Heart left ventricle (tissue), 16 donors: ENCODE results near the gene CREBRF. TPM values are rescaled to one million over a fixed set of nuclear protein-coding genes. Genes with fewer than 3 reads are reported as not detected.
"Not testable (repeated sequence)": the region's sequence is repeated elsewhere in the genome, so short reads cannot be mapped to it uniquely, and the experiment has no call there.

ENCODE experiments used
- ATAC-seq, 4 donors: fragments of 200-7000 bp; cut with Tn5 transposase; one replicate each; pipeline ENCODE4 v1.9.1; 2020 to 2022; ENCODE audit warnings: moderate library complexity in 4 of 4, mild to moderate bottlenecking in 3 of 4, moderate number of reproducible peaks in 1 of 4
- DNase-seq, 5 donors: peaks; one replicate each; pipeline ENCODE4 v3.0.0-alpha.2; 2020
- H3K27ac ChIP-seq, 12 donors: fragments of 200-600 bp; sonication (generic) in 4 of 12; one replicate each; pipeline versions ENCODE4 v1.5.0 to v1.8.0; 2016 to 2022; ENCODE audit warnings: mild to moderate bottlenecking in 2 of 12
- H3K27me3 ChIP-seq, 9 donors: fragments of 200-600 bp; sonication (generic) in 2 of 9; one replicate each; pipeline versions ENCODE4 v1.5.1 to v1.8.0; 2016 to 2022; ENCODE audit warnings: mild to moderate bottlenecking in 3 of 9
- H3K36me3 ChIP-seq, 9 donors: fragments of 200-600 bp; sonication (generic) in 2 of 9; one replicate each; pipeline versions ENCODE4 v1.5.0 to v1.8.0; 2018 to 2022; ENCODE audit warnings: mild to moderate bottlenecking in 2 of 9
- H3K4me1 ChIP-seq, 12 donors: fragments of 200-600 bp; sonication (generic) in 4 of 12; one replicate each; pipeline versions ENCODE4 v1.5.0 to v1.8.0; 2016 to 2022; ENCODE audit warnings: mild to moderate bottlenecking in 3 of 12
- H3K4me3 ChIP-seq, 12 donors: fragments of 200-600 bp; sonication (generic) in 4 of 12; one replicate each; pipeline versions ENCODE4 v1.5.0 to v1.8.0; 2017 to 2022; ENCODE audit warnings: mild to moderate bottlenecking in 9 of 12, moderate library complexity in 4 of 12
- H3K9me3 ChIP-seq, 12 donors: fragments of 200-600 bp; sonication (generic) in 4 of 12; one replicate each; pipeline versions ENCODE4 v1.5.0 to v1.8.0; 2016 to 2022; ENCODE audit warnings: mild to moderate bottlenecking in 1 of 12
- POLR2A ChIP-seq, 2 donors: fragments of 450-650 bp; IDR thresholded peaks; one replicate each; pipeline ENCODE4 v1.6.1; 2017; ENCODE audit warnings: antibody characterized with exemption in 2 of 2, mild to moderate bottlenecking in 2 of 2, moderate library complexity in 2 of 2
- WGBS, 4 donors: extraction: QIAGEN DNeasy Blood & Tissue Kit in 2 of 4; methylation state at CpG; one replicate each; pipeline versions ENCODE4 v1.1.5 to v1.1.7; 2013 to 2018; 5-methylcytosine and 5-hydroxymethylcytosine counted together
- intact Hi-C, 10 donors: fragments of 100-400 bp; cut with DNase I; formaldehyde crosslinking; loops; one replicate each; pipeline versions ENCODE4 v1.11.1 to v1.14.2; 2022
- polyA plus RNA-seq, 2 donors: library from polyadenylated mRNA; stranded (reverse); fragments of 200-250 nt; gene quantifications; one replicate each; pipeline ENCODE4 v1.2.3, GENCODE V29; 2013
- total RNA-seq, 9 donors: library from RNA; depleted of rRNA in 2 of 9; stranded (reverse); fragments of >200 nt in 2 of 9; fragmentation: NEBNext Ultra II Directional in 3 of 9; extraction: Animal tissue kit (Norgen Biotek cat#: 25700) in 3 of 9; gene quantifications; one replicate each; pipeline versions ENCODE4 v1.1.0 to v1.2.4, GENCODE V29; 2016 to 2023
- TF ChIP-seq, protein P1 (sequence below), 12 donors: fragments of 200-600 bp; sonication (generic) in 4 of 12; IDR thresholded peaks; one replicate each; pipeline versions ENCODE4 v1.5.0 to v1.8.0; 2018 to 2022; ENCODE audit warnings: antibody characterized with exemption in 12 of 12, mild to moderate bottlenecking in 5 of 12
- donor health status: ischemic (EF 13 %, LVEDD 7.1; RV severe dilation, severe dysfunction).
- donor health status: healthy with polysubstance abuse.
- donor health status: DM: no; HTN: yes; CAD: no.
- donor health status: DM: no; HTN: no; CAD: no.
- donor health status: ischemic (EF 25% LVEDD 6.9; RV normal size, moderate dysfunction).
- donor health status: ischemic (EF 25% LVEDD 5.7; RV mildly dilated, moderate dysfunction).
- donor health status: healthy.
- donor health status: DM: yes; HTN: yes; CAD: no.
- donor health status: ischemic (EF 35%, LVEDD 5.7; RV mildly dilated, moderate dysfunction).
- donor health status: nonischemic (EF 11% LVEDD 7.7; RV severe dilation, severe dysfunction).
- donor health status: DM: yes; HTN: yes; CAD: no.
- donor health status: PGD.
- donor health status: ischemic (EF 29% LVEDD 5.4; RV normal size, mild dysfunction).
- donor health status: nonischemic (EF 23%, LVEDD 6.1; RV moderate dilation, normal function).

The CREBRF gene
- total and polyA plus RNA-seq, 11 donors, result 2.7 to 47.7 (median 19.9) TPM

DNA sequence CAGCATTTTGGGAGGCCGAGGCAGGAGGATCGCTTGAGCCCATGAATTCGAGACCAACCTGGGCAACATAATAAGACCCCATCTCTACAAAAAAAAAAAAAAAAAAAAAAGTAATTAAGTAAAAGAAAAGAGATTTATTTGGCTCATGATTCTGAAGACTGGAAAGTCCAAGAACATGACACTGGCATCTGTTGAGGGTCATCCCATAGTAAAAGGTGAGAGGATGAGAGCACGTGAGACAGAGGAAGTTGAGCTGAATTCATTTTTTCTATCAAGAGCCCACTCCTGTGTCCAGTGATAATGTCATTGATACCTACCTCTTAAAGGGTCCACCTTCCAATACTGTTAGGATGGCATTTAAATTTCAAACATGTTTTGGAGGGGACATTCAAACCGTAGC is 19.8 kb downstream of the CREBRF start:
- TF ChIP-seq, protein P1, sequence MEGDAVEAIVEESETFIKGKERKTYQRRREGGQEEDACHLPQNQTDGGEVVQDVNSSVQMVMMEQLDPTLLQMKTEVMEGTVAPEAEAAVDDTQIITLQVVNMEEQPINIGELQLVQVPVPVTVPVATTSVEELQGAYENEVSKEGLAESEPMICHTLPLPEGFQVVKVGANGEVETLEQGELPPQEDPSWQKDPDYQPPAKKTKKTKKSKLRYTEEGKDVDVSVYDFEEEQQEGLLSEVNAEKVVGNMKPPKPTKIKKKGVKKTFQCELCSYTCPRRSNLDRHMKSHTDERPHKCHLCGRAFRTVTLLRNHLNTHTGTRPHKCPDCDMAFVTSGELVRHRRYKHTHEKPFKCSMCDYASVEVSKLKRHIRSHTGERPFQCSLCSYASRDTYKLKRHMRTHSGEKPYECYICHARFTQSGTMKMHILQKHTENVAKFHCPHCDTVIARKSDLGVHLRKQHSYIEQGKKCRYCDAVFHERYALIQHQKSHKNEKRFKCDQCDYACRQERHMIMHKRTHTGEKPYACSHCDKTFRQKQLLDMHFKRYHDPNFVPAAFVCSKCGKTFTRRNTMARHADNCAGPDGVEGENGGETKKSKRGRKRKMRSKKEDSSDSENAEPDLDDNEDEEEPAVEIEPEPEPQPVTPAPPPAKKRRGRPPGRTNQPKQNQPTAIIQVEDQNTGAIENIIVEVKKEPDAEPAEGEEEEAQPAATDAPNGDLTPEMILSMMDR (IDR thresholded peaks at IDR 0.05), result no peak
- no peak for TF ChIP-seq POLR2A (IDR thresholded peaks at IDR 0.05)
- intact Hi-C loops, result no loop called here
- peaks cover 0 to 8% (median 5%) of the 10 kb centered on the region in 9 donors for H3K36me3 ChIP-seq
- H3K27me3 ChIP-seq, result no peaks in the 10 kb centered on the region
- H3K4me3 ChIP-seq, result no peak overlapping the region
- H3K27ac ChIP-seq, result no peak overlapping the region
- peaks cover 0 to 44% (median 26%) of the 10 kb centered on the region in 12 donors for H3K4me1 ChIP-seq
- no peaks in the 10 kb centered on the region for H3K9me3 ChIP-seq
- ATAC-seq, result no peak
- DNase-seq, result no peak
- 93 to 96% (median 95%) methylated on average over 5 of the region's 5 CpGs for WGBS, 4 donors

DNA sequence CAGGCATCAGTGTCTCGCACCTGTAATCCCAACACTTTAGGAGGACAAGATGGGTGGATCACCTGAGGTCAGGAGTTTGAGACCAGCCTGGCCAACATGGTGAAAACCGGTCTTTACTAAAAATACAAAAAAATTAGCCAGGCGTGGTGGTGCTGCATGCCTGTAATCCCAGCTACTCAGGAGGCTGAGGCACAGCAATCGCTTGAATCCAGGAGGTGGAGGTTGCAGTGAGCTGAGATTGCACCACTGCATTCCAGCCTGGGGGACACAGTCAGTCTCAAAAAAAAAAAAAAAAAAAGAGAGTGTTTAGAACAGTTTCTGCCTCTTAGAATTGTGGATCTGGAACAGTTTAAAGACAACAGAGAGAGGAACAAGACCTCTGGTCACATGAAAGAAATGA is 20.3 kb downstream of the CREBRF start:
- H3K27me3 ChIP-seq, intact Hi-C loops, H3K9me3 ChIP-seq, H3K27ac ChIP-seq, ATAC-seq, H3K4me3 ChIP-seq, DNase-seq: not testable (repeated sequence)
- H3K36me3 ChIP-seq, result peaks cover 0 to 13% (median 10%) of the 10 kb centered on the region in 9 donors
- peaks cover 0 to 46% (median 27%) of the 10 kb centered on the region in 12 donors for H3K4me1 ChIP-seq
- 93 to 97% (median 96%) methylated on average over 4 of the region's 4 CpGs for WGBS, 4 donors

DNA sequence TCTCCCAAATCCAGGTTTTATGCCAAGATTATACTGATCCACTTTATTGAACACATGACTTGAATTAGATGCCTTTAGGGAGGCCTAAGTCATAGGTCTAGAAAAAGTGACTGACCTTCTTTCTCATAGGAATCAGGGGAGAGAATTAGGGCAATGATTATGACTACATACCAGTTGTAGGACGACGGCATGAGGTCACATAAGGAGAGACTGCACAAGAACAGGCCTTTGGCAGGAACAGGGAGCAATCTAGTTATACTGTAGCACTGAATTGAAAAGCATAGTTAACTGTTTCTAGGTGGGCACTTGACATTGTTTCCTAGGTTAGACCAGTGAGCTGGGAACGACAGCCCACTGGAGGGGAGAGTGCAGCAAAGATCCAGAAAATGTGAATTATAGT is 22.7 kb downstream of the CREBRF start:
- peak overlapping the region in 3 of 12 donors; percentile 0 to 48 (median 1) for H3K27ac ChIP-seq
- intact Hi-C loops, result no loop called here
- H3K36me3 ChIP-seq, result peaks cover 0 to 33% (median 23%) of the 10 kb centered on the region in 9 donors
- H3K9me3 ChIP-seq, result no peaks in the 10 kb centered on the region
- no peak for DNase-seq
- H3K4me1 ChIP-seq, result peaks cover 0 to 37% (median 17%) of the 10 kb centered on the region in 12 donors
- 40 to 50% (median 43%) methylated on average over 3 of the region's 3 CpGs for WGBS, 4 donors
- H3K27me3 ChIP-seq, result no peaks in the 10 kb centered on the region
- TF ChIP-seq POLR2A (IDR thresholded peaks at IDR 0.05), result no peak
- TF ChIP-seq, protein P1 (IDR thresholded peaks at IDR 0.05), result no peak
- peak; percentile 80 to 88 (median 86) for ATAC-seq
- H3K4me3 ChIP-seq, result no peak overlapping the region

DNA sequence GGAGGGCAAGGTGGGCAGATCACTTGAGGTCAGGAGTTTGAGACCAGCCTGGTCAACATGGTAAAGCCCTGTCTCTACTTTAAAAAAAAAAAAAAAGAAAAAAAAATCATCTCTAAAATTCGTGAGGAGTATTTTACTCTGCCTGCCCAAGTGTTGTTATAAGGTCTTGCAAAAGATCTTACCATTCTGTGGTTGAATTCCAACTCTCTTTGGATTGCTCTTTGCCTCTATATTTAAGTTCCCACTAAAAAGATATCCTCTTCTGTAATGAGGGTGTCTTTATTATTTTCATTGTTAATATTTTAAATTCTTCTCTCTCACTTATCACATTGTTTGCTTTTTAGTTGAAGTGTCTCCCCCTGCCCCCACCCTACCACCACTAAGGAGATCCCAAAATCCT is 33.4 kb downstream of the CREBRF start:
- TF ChIP-seq, protein P1 (IDR thresholded peaks at IDR 0.05), result no peak
- TF ChIP-seq POLR2A (IDR thresholded peaks at IDR 0.05), result no peak
- no peak overlapping the region for H3K27ac ChIP-seq
- intact Hi-C loops, result no loop called here
- H3K4me3 ChIP-seq, result no peak overlapping the region
- DNase-seq, result no peak
- peaks cover 0 to 32% (median 20%) of the 10 kb centered on the region in 12 donors for H3K4me1 ChIP-seq
- H3K36me3 ChIP-seq, result peaks cover 0 to 75% (median 68%) of the 10 kb centered on the region in 9 donors
- no peak for ATAC-seq
- WGBS, 4 donors, result 50 to 73% (median 65%) methylated on average over 1 of the region's 1 CpG
- no peaks in the 10 kb centered on the region for H3K9me3 ChIP-seq
- H3K27me3 ChIP-seq, result no peaks in the 10 kb centered on the region

DNA sequence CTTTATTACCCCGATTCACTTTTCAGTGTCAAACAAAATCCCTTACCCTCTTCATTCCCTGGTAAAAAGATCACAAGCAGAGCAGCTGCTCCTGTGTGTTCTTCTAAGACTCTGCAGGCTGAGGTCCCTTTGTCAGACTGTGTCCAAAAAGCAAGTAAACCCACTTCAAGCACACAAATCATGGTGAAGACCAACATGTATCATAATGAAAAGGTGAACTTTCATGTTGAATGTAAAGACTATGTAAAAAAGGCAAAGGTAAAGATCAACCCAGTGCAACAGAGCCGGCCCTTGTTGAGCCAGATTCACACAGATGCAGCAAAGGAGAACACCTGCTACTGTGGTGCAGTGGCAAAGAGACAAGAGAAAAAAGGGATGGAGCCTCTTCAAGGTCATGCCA is 34.5 kb downstream of the CREBRF start:
- H3K4me3 ChIP-seq, result no peak overlapping the region
- peaks cover 0 to 64% (median 59%) of the 10 kb centered on the region in 9 donors for H3K36me3 ChIP-seq

More for the DNA sequence above, 34.5 kb downstream of the CREBRF start:
- 92 to 100% (median 94%) methylated on average over 2 of the region's 2 CpGs for WGBS, 4 donors
- H3K9me3 ChIP-seq, result no peaks in the 10 kb centered on the region
- no peaks in the 10 kb centered on the region for H3K27me3 ChIP-seq
- peaks cover 0 to 36% (median 22%) of the 10 kb centered on the region in 12 donors for H3K4me1 ChIP-seq
- DNase-seq (no peak), ATAC-seq (no peak)
- intact Hi-C loops, result no loop called here
- H3K27ac ChIP-seq, result no peak overlapping the region
- TF ChIP-seq POLR2A (IDR thresholded peaks at IDR 0.05), result no peak
- TF ChIP-seq, protein P1 (IDR thresholded peaks at IDR 0.05), result no peak
